GM21360 (cell line): ENCODE data around the gene PRSS33.

Source experiments
- ATAC-seq: cut with Tn5 transposase; IDR thresholded peaks from one replicate; pipeline ENCODE4 v1.9.1; 2021; ENCODE audit warnings: mild to moderate bottlenecking, moderate library complexity; ENCODE audit not compliant: unreplicated experiment

The PRSS33 gene

GRCh38 chr16:2744711-2745110, 42.6 kb downstream of the PRSS33 start:
- no peak for ATAC-seq

- ATAC-seq: no peak
Observed at GRCh38 chr16:2743007-2743810, 44.2 kb downstream of the PRSS33 start.

GRCh38 chr16:2742323-2743006, 44.9 kb downstream of the PRSS33 start:
- ATAC-seq: no peak

- no peak for ATAC-seq
Observed at GRCh38 chr16:2741168-2741567, 46.2 kb downstream of the PRSS33 start.

GRCh38 chr16:2740476-2740875, 46.9 kb downstream of the PRSS33 start:
- ATAC-seq: no peak

GRCh38 chr16:2739625-2740430, 47.5 kb downstream of the PRSS33 start:
- ATAC-seq: no peak

GRCh38 chr16:2738615-2739014, 48.7 kb downstream of the PRSS33 start:
- no peak for ATAC-seq

GRCh38 chr16:2737895-2738418, 49.4 kb downstream of the PRSS33 start:
- no peak for ATAC-seq

GRCh38 chr16:2737238-2737605, 50.1 kb downstream of the PRSS33 start:
- no peak for ATAC-seq

- no peak for ATAC-seq
Observed at GRCh38 chr16:2736476-2737237, 50.7 kb downstream of the PRSS33 start.

- no peak for ATAC-seq
Observed at GRCh38 chr16:2734844-2735515, 52.4 kb downstream of the PRSS33 start.
